Caco-2 (cell line): ENCODE measurements around the gene CACNA1A. TPM values are rescaled to one million over a fixed set of nuclear protein-coding genes. Genes with fewer than 3 reads are reported as not detected.
"Not testable (repeated sequence)": the region's sequence is repeated elsewhere in the genome, so short reads cannot be mapped to it uniquely, and the experiment has no call there.

Experiments used
- BruUV-seq: library from RNA; stranded (reverse); fragments of 400-500 nt; replicated peaks from 2 replicates; lab custom pipeline; 2021; lab: Mats Ljungman, UMichigan
- CTCF ChIA-PET: fragments of 300-600 bp; sonication (Branson Sonifier 250); formaldehyde crosslinking; loops from one replicate; lab custom pipeline; 2022; ENCODE audit warnings: antibody characterized with exemption; lab: Charles Lee
- POLR2A ChIA-PET: fragments of 300-600 bp; sonication (Branson Sonifier 250); formaldehyde crosslinking; loops from one replicate; lab custom pipeline; 2022; ENCODE audit warnings: antibody characterized with exemption; lab: Charles Lee
- DNase-seq, 2 experiments: peaks; one replicate each; pipeline versions ENCODE4 v3.0.0 to v3.0.0-alpha.2; 2020 to 2022
- H3K27me3 ChIP-seq: replicated peaks from 2 replicates; pipeline ENCODE4 v1.6.0; 2011; ENCODE audit warnings: low read length; ENCODE audit not compliant: control insufficient read depth, insufficient read depth
- H3K36me3 ChIP-seq: 2 replicates; pipeline ENCODE4 v1.5.1; 2011; ENCODE audit warnings: low read length; ENCODE audit not compliant: control insufficient read depth, insufficient read depth
- H3K4me1 ChIP-seq: fragments of 250-450 bp; sonication (Bioruptor Pico); 2 replicates; pipeline ENCODE4 v1.5.1; 2020; ENCODE audit warnings: mild to moderate bottlenecking
- H3K4me3 ChIP-seq: 2 replicates; pipeline ENCODE4 v1.5.1; 2011; ENCODE audit warnings: low read depth, mild to moderate bottlenecking, control low read depth, low read length
- H3K9me3 ChIP-seq: fragments of 250-450 bp; sonication (Bioruptor Pico); 2 replicates; pipeline ENCODE4 v1.5.1; 2020; ENCODE audit warnings: mild to moderate bottlenecking, moderate library complexity
- H3K27ac Mint-ChIP-seq: one replicate; pipeline ENCODE4 v1.8.0; 2022; ENCODE audit warnings: mixed read lengths; ENCODE audit not compliant: unreplicated experiment
- H3K27me3 Mint-ChIP-seq: one replicate; pipeline ENCODE4 v1.8.0; 2022; ENCODE audit warnings: mixed read lengths; ENCODE audit not compliant: insufficient read depth, unreplicated experiment
- H3K36me3 Mint-ChIP-seq: one replicate; pipeline ENCODE4 v1.8.0; 2022; ENCODE audit warnings: mild to moderate bottlenecking, mixed read lengths; ENCODE audit not compliant: insufficient read depth, unreplicated experiment
- H3K4me1 Mint-ChIP-seq: one replicate; pipeline ENCODE4 v1.8.0; 2022; ENCODE audit warnings: low read depth, mixed read lengths; ENCODE audit not compliant: unreplicated experiment
- H3K4me3 Mint-ChIP-seq: one replicate; pipeline ENCODE4 v1.8.0; 2022; ENCODE audit warnings: mild to moderate bottlenecking, moderate library complexity, mixed read lengths; ENCODE audit not compliant: unreplicated experiment
- H3K9me3 Mint-ChIP-seq: one replicate; pipeline ENCODE4 v1.8.0; 2022; ENCODE audit warnings: mixed read lengths; ENCODE audit not compliant: unreplicated experiment
- CTCF ChIP-seq, 2 experiments: fragments of 200-600 bp in 1 of 2; IDR thresholded peaks; 1 replicate in 1 of 2; 2 replicates in 1 of 2; pipeline versions ENCODE4 v1.5.1 to v1.8.0; 2011 to 2022; ENCODE audit warnings: antibody characterized with exemption in 1 of 2, control low read depth in 1 of 2, inconsistent platforms in 1 of 2, low read depth in 1 of 2, low read length in 1 of 2, mild to moderate bottlenecking in 1 of 2, moderate library complexity in 1 of 2; ENCODE audit not compliant: insufficient read depth in 1 of 2, severe bottlenecking in 1 of 2, unreplicated experiment in 1 of 2
- intact Hi-C: fragments of 100-400 bp; cut with micrococcal nuclease; formaldehyde crosslinking; loops from one replicate; pipeline ENCODE4 v1.10.0; 2022; ENCODE audit not compliant: unreplicated experiment
- total RNA-seq: library from RNA; stranded (reverse); gene quantifications from 2 replicates; pipeline ENCODE4 v1.2.3, GENCODE V29; 2022

CACNA1A gene
- total RNA-seq, 1 experiment from 2014 or later, result not detected

DNA sequence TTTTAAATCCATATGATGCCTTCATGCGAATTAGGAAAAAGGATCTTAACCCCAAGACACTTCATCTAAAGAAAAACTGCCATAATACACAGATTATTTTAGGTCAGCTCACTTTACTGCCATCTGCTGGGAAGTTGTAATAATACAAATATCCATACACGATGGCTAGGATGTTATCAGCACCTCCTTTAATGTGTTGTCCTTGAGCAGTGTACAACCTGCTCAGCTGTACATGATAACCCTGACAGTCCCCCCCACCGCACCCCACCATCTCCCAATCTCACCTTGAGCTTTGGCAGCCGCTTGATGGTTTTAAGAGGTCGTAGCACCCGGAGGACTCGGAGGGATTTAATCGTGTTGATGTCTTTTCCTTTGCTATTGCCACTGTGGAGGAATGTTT lies 243.8 kb downstream of the CACNA1A start:
- no peaks in the 10 kb centered on the region for H3K9me3 ChIP-seq
- Mint-ChIP-seq H3K36me3 (no peaks in the 10 kb centered on the region), H3K27me3 (peaks cover 14% of the 10 kb centered on the region), H3K27ac (no peak overlapping the region), H3K9me3 (no peaks in the 10 kb centered on the region), H3K4me1 (no peaks in the 10 kb centered on the region), H3K4me3 (no peak overlapping the region)
- intact Hi-C loops, result loop anchor here (1.0 kb wide), 2 partner anchors 67 to 112 kb away; partner anchors contain the start of genes IER2 and STX10
- DNase-seq, result peak in 1 of 2 experiments; percentile 43
- ChIA-PET CTCF (interaction anchor here (0.6 to 1.7 kb wide), 6 partner anchors 19 to 459 kb away, joined by 3 to 13 read pairs (median 3); partner anchors contain the start of genes IER2 and STX10), POLR2A (no interaction called here)
- H3K4me3 ChIP-seq, result no peak overlapping the region
- H3K27me3 ChIP-seq, result no peaks in the 10 kb centered on the region; the same call in 1 of the 2 replicates
- peak; percentile 39 to 47 for TF ChIP-seq CTCF (IDR thresholded peaks at IDR 0.05; ENCODE audit: insufficient read depth in 1 of 2, low read depth in 1 of 2, low read length in 1 of 2, severe bottlenecking in 1 of 2, unreplicated experiment in 1 of 2)
- BruUV-seq, result no TSS peak
- H3K36me3 ChIP-seq, result no peaks in the 10 kb centered on the region
- peaks cover 6% of the 10 kb centered on the region; the same call in 1 of the 2 replicates for H3K4me1 ChIP-seq

DNA sequence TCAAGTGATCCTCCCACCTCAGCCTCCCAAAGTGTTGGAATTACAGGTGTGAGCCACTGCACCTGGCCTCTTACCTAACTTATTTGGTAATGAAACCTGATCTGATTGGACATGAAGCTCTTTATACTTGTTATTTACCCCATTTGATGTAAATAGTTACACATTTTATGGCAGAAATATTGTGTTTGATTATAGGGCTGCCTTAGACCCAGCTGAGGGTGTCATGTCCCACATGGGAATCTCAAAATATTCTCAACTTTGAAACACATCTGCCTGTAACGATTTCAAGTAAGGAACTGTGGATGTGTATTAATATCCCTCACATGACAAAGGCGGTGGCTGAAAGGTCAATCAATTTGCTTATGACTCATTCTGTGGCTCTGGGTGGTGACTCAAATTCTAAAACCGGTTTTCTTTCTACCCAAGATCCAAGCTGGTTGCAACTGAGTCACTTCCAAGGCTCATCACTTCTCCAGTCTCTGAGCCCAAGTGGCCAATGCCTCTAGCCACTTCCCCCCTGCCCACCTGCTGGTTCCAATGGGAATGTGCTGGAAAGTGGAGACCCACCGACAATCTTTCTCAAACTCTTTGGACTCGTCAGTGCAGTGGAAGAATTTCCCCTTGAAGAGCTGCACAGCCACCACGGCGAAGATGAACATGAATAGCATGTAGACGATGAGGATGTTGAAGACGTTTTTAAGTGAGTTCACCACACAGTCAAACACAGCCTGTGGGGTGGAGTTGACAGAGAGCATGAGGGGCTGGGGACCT lies 245.2 kb downstream of the CACNA1A start:
- CTCF ChIA-PET, result no interaction called here
- POLR2A ChIA-PET, result no interaction called here

GRCh38 chr19:13256918-13257317 lies 249.4 kb downstream of the CACNA1A start:
- Mint-ChIP-seq H3K9me3 (no peaks in the 10 kb centered on the region), H3K27ac (no peak overlapping the region), H3K27me3 (peaks cover 14% of the 10 kb centered on the region), H3K4me3 (no peak overlapping the region), H3K36me3 (no peaks in the 10 kb centered on the region), H3K4me1 (no peaks in the 10 kb centered on the region)
- intact Hi-C loops, result no loop called here
- H3K36me3 ChIP-seq, result no peaks in the 10 kb centered on the region
- POLR2A ChIA-PET, result no interaction called here
- CTCF ChIA-PET, result no interaction called here
- H3K9me3 ChIP-seq, result no peaks in the 10 kb centered on the region
- H3K27me3 ChIP-seq, result no peaks in the 10 kb centered on the region; the same call in 1 of the 2 replicates
- H3K4me1 ChIP-seq, result peaks cover 6% of the 10 kb centered on the region; the same call in 1 of the 2 replicates
- no peak overlapping the region for H3K4me3 ChIP-seq
- no TSS peak for BruUV-seq
- no peak for DNase-seq
- no peak for TF ChIP-seq CTCF (IDR thresholded peaks at IDR 0.05; ENCODE audit: insufficient read depth in 1 of 2, low read depth in 1 of 2, low read length in 1 of 2, severe bottlenecking in 1 of 2, unreplicated experiment in 1 of 2)

More for the DNA sequence above, 245.2 kb downstream of the CACNA1A start:
- Histone ChIP-seq H3K27me3 (no peaks in the 10 kb centered on the region; the same call in 1 of the 2 replicates), H3K9me3 (no peaks in the 10 kb centered on the region), H3K4me1 (peaks cover 6% of the 10 kb centered on the region; the same call in 1 of the 2 replicates), H3K4me3 (no peak overlapping the region), H3K36me3 (no peaks in the 10 kb centered on the region)
- Mint-ChIP-seq H3K9me3 (no peaks in the 10 kb centered on the region), H3K27me3 (peaks cover 15% of the 10 kb centered on the region), H3K4me3 (no peak overlapping the region), H3K36me3 (no peaks in the 10 kb centered on the region), H3K27ac (no peak overlapping the region), H3K4me1 (no peaks in the 10 kb centered on the region)
- intact Hi-C loops, result no loop called here
- no peak for TF ChIP-seq CTCF (IDR thresholded peaks at IDR 0.05; ENCODE audit: insufficient read depth in 1 of 2, low read depth in 1 of 2, low read length in 1 of 2, severe bottlenecking in 1 of 2, unreplicated experiment in 1 of 2)
- no TSS peak for BruUV-seq
- no peak for DNase-seq

DNA sequence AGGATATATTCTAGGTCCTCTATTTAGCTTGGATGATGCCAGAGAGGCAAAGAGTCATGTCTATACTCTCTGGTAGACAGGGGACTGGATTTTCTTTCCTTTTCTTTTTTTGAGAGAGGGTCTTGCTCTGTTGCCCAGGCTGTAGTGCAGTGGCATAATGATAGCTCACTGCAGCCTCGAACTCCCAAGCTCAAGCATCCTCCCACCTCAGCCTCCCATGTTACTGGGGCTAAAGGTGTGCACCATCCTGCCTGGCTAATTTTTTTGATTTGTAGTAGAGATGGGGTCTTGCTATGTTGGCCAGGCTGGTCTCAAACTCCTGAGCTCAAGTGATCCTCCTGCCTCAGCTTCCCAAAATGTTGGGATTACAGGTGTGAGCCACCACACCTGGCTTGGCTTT lies 249.9 kb downstream of the CACNA1A start:
- H3K27me3 ChIP-seq, DNase-seq, POLR2A ChIA-PET, H3K9me3 Mint-ChIP-seq, H3K36me3 ChIP-seq, H3K4me3 ChIP-seq, BruUV-seq, H3K4me1 Mint-ChIP-seq, H3K36me3 Mint-ChIP-seq, H3K27ac Mint-ChIP-seq, H3K4me1 ChIP-seq, CTCF ChIA-PET, H3K4me3 Mint-ChIP-seq, H3K9me3 ChIP-seq, intact Hi-C loops: not testable (repeated sequence)
- H3K27me3 Mint-ChIP-seq, result peaks cover 14% of the 10 kb centered on the region
